Astrocyte of the spinal cord (primary cell): Measurements from ENCODE around the gene HSD17B12.

ENCODE experiments used
- DNase-seq: peaks from one replicate; pipeline ENCODE4 v3.0.0; 2011; ENCODE audit warnings: low read depth, low spot score
- H3K4me3 ChIP-seq: 2 replicates; pipeline ENCODE4 v1.5.1; 2011; ENCODE audit warnings: low read depth, mild to moderate bottlenecking, low read length, moderate library complexity
- CTCF ChIP-seq: IDR thresholded peaks from 2 replicates; pipeline ENCODE4 v1.5.1; 2012; ENCODE audit warnings: low read depth, mild to moderate bottlenecking, low read length, inconsistent platforms
- in situ Hi-C: cut with HindIII; loops from 2 replicates; pipeline ENCODE4 v1.10.0; 2017; ENCODE audit warnings: low sequenced_read_pairs

HSD17B12 gene

GRCh38 chr11:43852057-43852636 lies 171.6 kb downstream of the HSD17B12 start:
- DNase-seq = peak; percentile 82
- in situ Hi-C loops = no loop called here
- peak; percentile 86 for TF ChIP-seq CTCF
- no peak overlapping the region for H3K4me3 ChIP-seq

- in situ Hi-C loops = no loop called here
- TF ChIP-seq CTCF = no peak
- DNase-seq = no peak
- H3K4me3 ChIP-seq = no peak overlapping the region
These were observed 173.2 kb downstream of the HSD17B12 start for GRCh38 chr11:43853781-43854180.

- no peak for TF ChIP-seq CTCF
- in situ Hi-C loops = no loop called here
- DNase-seq = no peak
- H3K4me3 ChIP-seq = no peak overlapping the region
These were observed 176.5 kb downstream of the HSD17B12 start for GRCh38 chr11:43856993-43857392.

- no peak for TF ChIP-seq CTCF
- no peak for DNase-seq
- in situ Hi-C loops = no loop called here
- no peak overlapping the region for H3K4me3 ChIP-seq
These were observed 180.6 kb downstream of the HSD17B12 start for GRCh38 chr11:43861141-43861540.

GRCh38 chr11:43866520-43866919 lies 186.0 kb downstream of the HSD17B12 start:
- DNase-seq = no peak
- H3K4me3 ChIP-seq = no peak overlapping the region
- in situ Hi-C loops = no loop called here
- TF ChIP-seq CTCF = no peak

GRCh38 chr11:43866969-43867368 lies 186.4 kb downstream of the HSD17B12 start:
- no peak overlapping the region for H3K4me3 ChIP-seq
- TF ChIP-seq CTCF = no peak
- DNase-seq = no peak
- in situ Hi-C loops = no loop called here
